Hepatocyte (in vitro differentiated cells): ENCODE data around the gene SLC16A14. TPM values are rescaled to one million over a fixed set of nuclear protein-coding genes. Genes with fewer than 3 reads are reported as not detected.

Experiments
- DNase-seq: peaks from one replicate; pipeline ENCODE4 v3.0.0-alpha.2; 2016; ENCODE audit warnings: low spot score
- H2AFZ ChIP-seq: fragments of 200-600 bp; sonication (generic); 2 replicates; pipeline ENCODE4 v1.6.0; 2016; ENCODE audit warnings: antibody characterized with exemption, mild to moderate bottlenecking
- H3K27ac ChIP-seq: fragments of 200-600 bp; sonication (generic); 2 replicates; pipeline ENCODE4 v1.5.1; 2016; ENCODE audit warnings: mild to moderate bottlenecking
- H3K27me3 ChIP-seq: fragments of 200-600 bp; sonication (generic); 2 replicates; pipeline ENCODE4 v1.6.1; 2016
- H3K36me3 ChIP-seq: fragments of 200-600 bp; sonication (generic); replicated peaks from 2 replicates; pipeline ENCODE4 v1.5.1; 2016; ENCODE audit warnings: low read depth; ENCODE audit not compliant: insufficient read depth
- H3K4me1 ChIP-seq: fragments of 200-600 bp; sonication (generic); 2 replicates; pipeline ENCODE4 v1.5.1; 2016; ENCODE audit warnings: mild to moderate bottlenecking, moderate library complexity; ENCODE audit not compliant: insufficient read depth
- H3K4me2 ChIP-seq: fragments of 200-600 bp; sonication (generic); 2 replicates; pipeline ENCODE4 v1.6.0; 2016
- H3K4me3 ChIP-seq: fragments of 200-600 bp; sonication (generic); 2 replicates; pipeline ENCODE4 v1.5.1; 2016; ENCODE audit warnings: mild to moderate bottlenecking
- H3K79me2 ChIP-seq: fragments of 200-600 bp; sonication (generic); 2 replicates; pipeline ENCODE4 v1.6.0; 2017; ENCODE audit warnings: mild to moderate bottlenecking
- H3K9me2 ChIP-seq: fragments of 200-600 bp; sonication (generic); replicated peaks from 2 replicates; pipeline ENCODE4 v1.6.0; 2017; ENCODE audit warnings: mild to moderate bottlenecking; ENCODE audit not compliant: insufficient read depth
- H3K9me3 ChIP-seq: fragments of 200-600 bp; sonication (generic); 2 replicates; pipeline ENCODE4 v1.5.1; 2016; ENCODE audit warnings: low read depth, mild to moderate bottlenecking
- H4K20me1 ChIP-seq: fragments of 200-600 bp; sonication (generic); 2 replicates; pipeline ENCODE4 v1.6.0; 2016; ENCODE audit warnings: mild to moderate bottlenecking; ENCODE audit not compliant: insufficient read depth, poor library complexity, severe bottlenecking
- EZH2 ChIP-seq: fragments of 200-600 bp; sonication (generic); IDR thresholded peaks from 2 replicates; pipeline ENCODE4 v1.6.1; 2016; ENCODE audit warnings: antibody characterized with exemption, mild to moderate bottlenecking, borderline replicate concordance
- EZH2phosphoT487 ChIP-seq: fragments of 200-600 bp; sonication (generic); IDR thresholded peaks from one replicate; pipeline ENCODE4 v1.6.1; 2018; ENCODE audit warnings: antibody characterized with exemption, mild to moderate bottlenecking, low read depth, moderate library complexity; ENCODE audit not compliant: unreplicated experiment, severe bottlenecking
- WGBS: methylation state at CpG from one replicate; pipeline ENCODE4 v1.1.6; 2016; ENCODE audit warnings: low lambda C conversion rate; ENCODE audit errors: missing lambda C conversion rate; 5-methylcytosine and 5-hydroxymethylcytosine counted together
- polyA plus RNA-seq: library from polyadenylated mRNA; unstranded; fragments of >200 nt; fragmentation: Nextera tagmentation; extraction: Ambion mirVana; gene quantifications from 2 replicates; pipeline ENCODE4 v1.2.1, GENCODE V29; 2016
- total RNA-seq: library from RNA; depleted of rRNA; stranded (reverse); fragments of >200 nt; gene quantifications from 2 replicates; pipeline ENCODE4 v1.2.3, GENCODE V29; 2014
- TF ChIP-seq, protein P1 (sequence below): fragments of 200-600 bp; sonication (generic); IDR thresholded peaks from 2 replicates; pipeline ENCODE4 v1.5.1; 2016; ENCODE audit warnings: antibody characterized with exemption, mild to moderate bottlenecking; ENCODE audit not compliant: poor library complexity

Gene SLC16A14
- total and polyA plus RNA-seq, 2 experiments from 2014 or later, result 1.3 to 2.1 TPM

DNA sequence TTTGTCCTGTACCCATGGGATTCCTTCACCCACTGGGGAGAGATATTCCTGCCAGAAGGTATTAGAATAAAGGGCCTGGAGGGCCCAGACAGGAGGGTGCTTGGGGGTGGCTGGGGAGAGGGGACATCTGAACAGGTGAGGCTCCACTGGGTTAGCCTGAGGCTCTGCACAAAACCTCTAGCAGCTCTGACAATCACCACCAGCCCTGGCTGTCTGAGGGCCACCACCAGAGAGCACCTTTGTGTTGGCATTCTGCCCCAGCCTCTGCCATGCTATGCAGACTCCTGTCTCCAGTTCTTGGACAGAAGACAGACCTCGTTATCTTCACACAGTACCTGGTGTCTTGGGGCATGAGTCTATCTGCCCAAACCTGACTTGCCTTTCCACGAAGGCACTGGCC, 25.3 kb downstream of the SLC16A14 start:
- Histone ChIP-seq H3K79me2 (no peaks in the 10 kb centered on the region), H3K9me2 (no peaks in the 10 kb centered on the region), H3K27ac (no peak overlapping the region), H3K4me3 (no peak overlapping the region), H3K36me3 (no peaks in the 10 kb centered on the region), H3K27me3 (no peaks in the 10 kb centered on the region), H3K4me2 (no peak overlapping the region), H3K4me1 (no peaks in the 10 kb centered on the region), H4K20me1 (no peaks in the 10 kb centered on the region), H2AFZ (no peak overlapping the region), H3K9me3 (no peaks in the 10 kb centered on the region)
- DNase-seq, result no peak
- TF ChIP-seq, protein P1, sequence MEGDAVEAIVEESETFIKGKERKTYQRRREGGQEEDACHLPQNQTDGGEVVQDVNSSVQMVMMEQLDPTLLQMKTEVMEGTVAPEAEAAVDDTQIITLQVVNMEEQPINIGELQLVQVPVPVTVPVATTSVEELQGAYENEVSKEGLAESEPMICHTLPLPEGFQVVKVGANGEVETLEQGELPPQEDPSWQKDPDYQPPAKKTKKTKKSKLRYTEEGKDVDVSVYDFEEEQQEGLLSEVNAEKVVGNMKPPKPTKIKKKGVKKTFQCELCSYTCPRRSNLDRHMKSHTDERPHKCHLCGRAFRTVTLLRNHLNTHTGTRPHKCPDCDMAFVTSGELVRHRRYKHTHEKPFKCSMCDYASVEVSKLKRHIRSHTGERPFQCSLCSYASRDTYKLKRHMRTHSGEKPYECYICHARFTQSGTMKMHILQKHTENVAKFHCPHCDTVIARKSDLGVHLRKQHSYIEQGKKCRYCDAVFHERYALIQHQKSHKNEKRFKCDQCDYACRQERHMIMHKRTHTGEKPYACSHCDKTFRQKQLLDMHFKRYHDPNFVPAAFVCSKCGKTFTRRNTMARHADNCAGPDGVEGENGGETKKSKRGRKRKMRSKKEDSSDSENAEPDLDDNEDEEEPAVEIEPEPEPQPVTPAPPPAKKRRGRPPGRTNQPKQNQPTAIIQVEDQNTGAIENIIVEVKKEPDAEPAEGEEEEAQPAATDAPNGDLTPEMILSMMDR, result no peak
- TF ChIP-seq EZH2phosphoT487, result no peak
- TF ChIP-seq EZH2, result no peak
- WGBS, result 88% methylated on average over 2 of the region's 2 CpGs

DNA sequence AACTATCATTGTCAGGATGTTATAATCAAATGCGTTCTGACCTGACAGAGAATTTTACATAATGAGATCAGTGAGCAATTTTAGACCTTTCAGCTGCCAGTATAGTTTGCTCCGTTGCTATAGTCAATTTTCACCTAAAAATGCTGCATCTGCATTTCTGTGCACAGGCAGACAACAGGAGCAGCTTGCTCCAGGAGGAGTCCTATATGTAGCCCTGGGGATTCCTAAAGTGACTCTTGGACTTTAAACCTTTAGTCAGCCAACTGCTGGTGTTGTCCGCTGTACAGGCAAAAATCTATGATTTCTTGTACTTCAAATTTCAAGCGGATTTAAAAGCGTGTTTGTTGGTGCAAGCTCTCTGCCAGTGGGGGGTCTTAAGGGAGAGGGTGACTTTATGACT, 25.7 kb downstream of the SLC16A14 start:
- no peak overlapping the region for H3K27ac ChIP-seq
- H3K27me3 ChIP-seq, result no peaks in the 10 kb centered on the region
- no peaks in the 10 kb centered on the region for H3K36me3 ChIP-seq
- WGBS, result 81% methylated on average over 5 of the region's 5 CpGs
- H2AFZ ChIP-seq, result no peak overlapping the region
- no peaks in the 10 kb centered on the region for H3K79me2 ChIP-seq
- no peaks in the 10 kb centered on the region for H3K4me1 ChIP-seq
- TF ChIP-seq EZH2phosphoT487 (no peak), EZH2 (no peak)
- TF ChIP-seq, protein P1, result no peak
- no peaks in the 10 kb centered on the region for H3K9me2 ChIP-seq
- DNase-seq, result no peak
- H3K4me2 ChIP-seq, result no peak overlapping the region
- no peaks in the 10 kb centered on the region for H4K20me1 ChIP-seq
- no peak overlapping the region for H3K4me3 ChIP-seq
- H3K9me3 ChIP-seq, result no peaks in the 10 kb centered on the region

GRCh38 chr2:230042195-230042594, 26.5 kb downstream of the SLC16A14 start:
- Histone ChIP-seq H3K27me3 (no peaks in the 10 kb centered on the region), H3K4me3 (no peak overlapping the region), H2AFZ (no peak overlapping the region), H3K27ac (no peak overlapping the region), H3K36me3 (no peaks in the 10 kb centered on the region), H4K20me1 (no peaks in the 10 kb centered on the region), H3K9me2 (no peaks in the 10 kb centered on the region), H3K9me3 (no peaks in the 10 kb centered on the region), H3K4me1 (no peaks in the 10 kb centered on the region), H3K79me2 (no peaks in the 10 kb centered on the region), H3K4me2 (no peak overlapping the region)
- DNase-seq, result no peak
- no peak for TF ChIP-seq EZH2phosphoT487
- 88% methylated on average over 1 of the region's 1 CpG for WGBS

- H3K36me3 ChIP-seq, result no peaks in the 10 kb centered on the region
- no peak for TF ChIP-seq EZH2
- DNase-seq, result no peak
- no peaks in the 10 kb centered on the region for H3K27me3 ChIP-seq
- H3K9me3 ChIP-seq, result no peaks in the 10 kb centered on the region
- WGBS, result 92% methylated on average over 4 of the region's 4 CpGs
- H3K4me2 ChIP-seq, result no peak overlapping the region
- H4K20me1 ChIP-seq, result no peaks in the 10 kb centered on the region
- H3K4me3 ChIP-seq, result no peak overlapping the region
- no peak overlapping the region for H2AFZ ChIP-seq
- H3K9me2 ChIP-seq, result no peaks in the 10 kb centered on the region
- H3K79me2 ChIP-seq, result no peaks in the 10 kb centered on the region
- no peak overlapping the region for H3K27ac ChIP-seq
- no peaks in the 10 kb centered on the region for H3K4me1 ChIP-seq
Measured at GRCh38 chr2:230023313-230023712, 45.4 kb downstream of the SLC16A14 start.
